Measurements from ENCODE around the gene TMTC2. TPM values are rescaled to one million over a fixed set of nuclear protein-coding genes. Genes with fewer than 3 reads are reported as not detected.

Gene TMTC2
- total RNA-seq, 1 experiment from 2014 or later = 1.7 TPM

DNA sequence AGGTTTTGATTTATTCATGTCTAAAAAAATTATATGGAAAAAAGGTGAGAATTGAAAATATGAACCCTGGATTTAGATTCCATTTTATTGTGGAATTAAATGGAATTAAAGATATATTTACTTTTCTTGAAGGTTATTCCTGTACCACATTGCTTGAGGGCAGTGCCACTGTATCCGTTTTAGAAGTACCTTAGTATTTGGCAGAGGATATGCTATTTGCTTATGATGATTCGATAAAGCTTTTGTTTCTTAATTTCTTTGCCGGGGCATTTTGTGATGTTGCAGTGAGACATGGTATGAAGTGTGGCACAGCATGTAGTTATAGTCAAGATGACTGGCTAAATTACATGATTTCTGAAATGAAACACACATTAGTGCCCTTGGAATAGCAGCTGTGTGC is 7.6 kb downstream of the TMTC2 start:
- Mint-ChIP-seq H3K27me3 (ENCODE audit: insufficient read depth, unreplicated experiment) (no peaks in the 10 kb centered on the region), H3K36me3 (ENCODE audit: insufficient read depth, unreplicated experiment) (no peaks in the 10 kb centered on the region), H3K4me1 (ENCODE audit: insufficient read depth, unreplicated experiment) (peaks cover 11% of the 10 kb centered on the region), H3K27ac (ENCODE audit: low read depth, unreplicated experiment) (no peak overlapping the region), H3K9me3 (ENCODE audit: unreplicated experiment) (no peaks in the 10 kb centered on the region), H3K4me3 (ENCODE audit: unreplicated experiment) (no peak overlapping the region)
- intact Hi-C loops (cut with micrococcal nuclease) = no loop called here
- TF ChIP-seq, protein P1, sequence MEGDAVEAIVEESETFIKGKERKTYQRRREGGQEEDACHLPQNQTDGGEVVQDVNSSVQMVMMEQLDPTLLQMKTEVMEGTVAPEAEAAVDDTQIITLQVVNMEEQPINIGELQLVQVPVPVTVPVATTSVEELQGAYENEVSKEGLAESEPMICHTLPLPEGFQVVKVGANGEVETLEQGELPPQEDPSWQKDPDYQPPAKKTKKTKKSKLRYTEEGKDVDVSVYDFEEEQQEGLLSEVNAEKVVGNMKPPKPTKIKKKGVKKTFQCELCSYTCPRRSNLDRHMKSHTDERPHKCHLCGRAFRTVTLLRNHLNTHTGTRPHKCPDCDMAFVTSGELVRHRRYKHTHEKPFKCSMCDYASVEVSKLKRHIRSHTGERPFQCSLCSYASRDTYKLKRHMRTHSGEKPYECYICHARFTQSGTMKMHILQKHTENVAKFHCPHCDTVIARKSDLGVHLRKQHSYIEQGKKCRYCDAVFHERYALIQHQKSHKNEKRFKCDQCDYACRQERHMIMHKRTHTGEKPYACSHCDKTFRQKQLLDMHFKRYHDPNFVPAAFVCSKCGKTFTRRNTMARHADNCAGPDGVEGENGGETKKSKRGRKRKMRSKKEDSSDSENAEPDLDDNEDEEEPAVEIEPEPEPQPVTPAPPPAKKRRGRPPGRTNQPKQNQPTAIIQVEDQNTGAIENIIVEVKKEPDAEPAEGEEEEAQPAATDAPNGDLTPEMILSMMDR (IDR thresholded peaks at IDR 0.05; ENCODE audit: unreplicated experiment) = no peak
- no peak for DNase-seq (ENCODE audit: unreplicated experiment)
- POLR2A ChIA-PET = interaction anchor here (0.6 kb wide), 1 partner anchor 49 kb away, joined by 3 read pairs; no protein-coding TSS in a partner anchor
- CTCF ChIA-PET = interaction anchor here (0.6 kb wide), 2 partner anchors 15 to 73 kb away, joined by 3 to 4 read pairs; no protein-coding TSS in a partner anchor
- no TSS peak for BruUV-seq (replicated peaks)

DNA sequence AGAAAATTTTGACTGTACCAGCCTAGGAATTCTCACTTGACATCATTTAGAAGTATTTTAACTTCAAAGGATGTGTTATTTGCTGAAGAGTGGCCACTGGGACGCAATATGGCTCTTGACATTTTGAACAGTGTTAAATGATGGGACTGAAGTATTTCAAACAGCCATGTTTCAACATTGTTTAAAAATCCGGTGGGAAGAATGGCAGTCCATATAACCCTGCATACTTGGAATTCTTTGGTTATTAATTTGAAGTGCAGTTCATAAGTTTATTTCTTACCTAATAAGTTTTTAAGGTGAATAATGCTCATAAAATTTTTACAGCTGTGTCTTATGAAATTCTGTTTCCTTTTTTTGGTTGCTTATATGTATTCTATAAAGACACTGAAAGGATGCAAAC is 8.3 kb downstream of the TMTC2 start:
- Mint-ChIP-seq H3K27me3 (ENCODE audit: insufficient read depth, unreplicated experiment) (no peaks in the 10 kb centered on the region), H3K27ac (ENCODE audit: low read depth, unreplicated experiment) (no peak overlapping the region), H3K4me1 (ENCODE audit: insufficient read depth, unreplicated experiment) (peaks cover 11% of the 10 kb centered on the region), H3K9me3 (ENCODE audit: unreplicated experiment) (no peaks in the 10 kb centered on the region), H3K4me3 (ENCODE audit: unreplicated experiment) (no peak overlapping the region), H3K36me3 (ENCODE audit: insufficient read depth, unreplicated experiment) (no peaks in the 10 kb centered on the region)
- intact Hi-C loops (cut with micrococcal nuclease) = no loop called here
- TF ChIP-seq, protein P1 (IDR thresholded peaks at IDR 0.05; ENCODE audit: unreplicated experiment) = no peak
- CTCF ChIA-PET = interaction anchor here (0.6 to 3.7 kb wide), 2 partner anchors 9 to 73 kb away, joined by 3 to 24 read pairs; partner anchors contain the start of gene TMTC2
- no TSS peak for BruUV-seq (replicated peaks)
- POLR2A ChIA-PET = interaction anchor here (0.6 kb wide), 1 partner anchor 48 kb away, joined by 3 read pairs; no protein-coding TSS in a partner anchor
- DNase-seq (ENCODE audit: unreplicated experiment) = no peak

DNA sequence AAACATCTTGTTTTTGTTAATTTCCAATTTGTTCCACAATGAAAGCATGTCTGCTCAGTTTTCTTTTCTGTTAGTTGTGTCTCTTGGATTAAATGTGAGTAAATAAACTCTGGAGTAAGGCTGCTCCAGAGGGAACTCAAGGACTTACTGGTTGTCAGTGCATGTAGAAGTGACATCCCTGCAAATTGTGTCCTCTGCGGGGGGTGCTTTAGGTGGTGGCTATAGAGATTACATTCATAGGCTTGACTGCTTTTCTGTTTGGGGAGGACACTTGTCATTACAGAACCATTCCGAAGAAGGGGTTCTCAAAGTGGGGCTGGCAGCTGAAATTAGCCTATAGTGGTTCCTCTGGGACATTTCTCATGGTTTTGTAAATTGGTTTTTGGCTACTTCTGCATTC is 8.8 kb downstream of the TMTC2 start:
- no peak for DNase-seq (ENCODE audit: unreplicated experiment)
- Mint-ChIP-seq H3K27ac (ENCODE audit: low read depth, unreplicated experiment) (no peak overlapping the region), H3K27me3 (ENCODE audit: insufficient read depth, unreplicated experiment) (no peaks in the 10 kb centered on the region), H3K9me3 (ENCODE audit: unreplicated experiment) (no peaks in the 10 kb centered on the region), H3K4me3 (ENCODE audit: unreplicated experiment) (no peak overlapping the region), H3K4me1 (ENCODE audit: insufficient read depth, unreplicated experiment) (peaks cover 11% of the 10 kb centered on the region), H3K36me3 (ENCODE audit: insufficient read depth, unreplicated experiment) (no peaks in the 10 kb centered on the region)
- no TSS peak for BruUV-seq (replicated peaks)
- intact Hi-C loops (cut with micrococcal nuclease) = no loop called here
- ChIA-PET CTCF (interaction anchor here (0.7 to 3.7 kb wide), 2 partner anchors 10 to 873 kb away, joined by 3 to 24 read pairs; partner anchors contain the start of gene TMTC2), POLR2A (interaction anchor here (0.8 to 1.3 kb wide), 3 partner anchors 11 to 45 kb away, joined by 3 to 6 read pairs (median 3); no protein-coding TSS in a partner anchor)
- TF ChIP-seq, protein P1 (IDR thresholded peaks at IDR 0.05; ENCODE audit: unreplicated experiment) = no peak

DNA sequence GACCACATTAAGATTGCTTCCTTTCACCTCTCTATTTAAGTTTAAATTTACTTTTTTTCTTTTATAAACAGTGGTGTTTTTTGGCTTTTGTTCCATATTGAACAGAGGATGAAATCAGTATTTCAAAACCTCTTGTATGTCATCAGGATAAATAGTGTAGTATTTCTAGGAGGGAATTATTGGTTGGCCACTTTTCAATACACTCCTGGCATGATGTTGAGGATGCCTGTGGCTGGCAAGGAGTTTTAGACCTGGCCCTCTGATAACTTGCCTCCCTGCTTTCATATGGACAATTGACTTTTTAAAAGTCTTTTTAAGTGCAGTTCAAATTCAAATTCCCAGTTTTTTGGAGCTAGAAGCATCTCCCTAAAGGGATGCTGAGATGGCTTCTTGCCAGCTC is 9.8 kb downstream of the TMTC2 start:
- Mint-ChIP-seq H3K27me3 (ENCODE audit: insufficient read depth, unreplicated experiment) (no peaks in the 10 kb centered on the region), H3K9me3 (ENCODE audit: unreplicated experiment) (no peaks in the 10 kb centered on the region), H3K4me3 (ENCODE audit: unreplicated experiment) (no peak overlapping the region), H3K4me1 (ENCODE audit: insufficient read depth, unreplicated experiment) (peaks cover 11% of the 10 kb centered on the region), H3K36me3 (ENCODE audit: insufficient read depth, unreplicated experiment) (no peaks in the 10 kb centered on the region), H3K27ac (ENCODE audit: low read depth, unreplicated experiment) (no peak overlapping the region)
- intact Hi-C loops (cut with micrococcal nuclease) = no loop called here
- TF ChIP-seq, protein P1 (IDR thresholded peaks at IDR 0.05; ENCODE audit: unreplicated experiment) = no peak
- no peak for DNase-seq (ENCODE audit: unreplicated experiment)
- ChIA-PET POLR2A (interaction anchor here (0.8 to 1.3 kb wide), 3 partner anchors 10 to 44 kb away, joined by 3 to 6 read pairs (median 3); no protein-coding TSS in a partner anchor), CTCF (interaction anchor here (0.7 to 3.7 kb wide), 2 partner anchors 11 to 1931 kb away, joined by 3 to 24 read pairs; partner anchors contain the start of gene TMTC2)
- BruUV-seq (replicated peaks) = no TSS peak
